PC-3 (cell line): Measurements from ENCODE around the gene OLFM4. TPM values are rescaled to one million over a fixed set of nuclear protein-coding genes. Genes with fewer than 3 reads are reported as not detected.

Source experiments
- ATAC-seq: fragments of 200-7000 bp; cut with Tn5 transposase; 2 replicates; pipeline ENCODE4 v1.9.1; 2020; ENCODE audit warnings: mild to moderate bottlenecking, moderate library complexity
- BruUV-seq: library from RNA; stranded (reverse); fragments of 400-500 nt; replicated peaks from 2 replicates; lab custom pipeline; 2021; lab: Mats Ljungman, UMichigan
- CTCF ChIA-PET: fragments of 300-600 bp; sonication (Branson Sonifier 250); formaldehyde crosslinking; loops from one replicate; lab custom pipeline; 2022; ENCODE audit warnings: antibody characterized with exemption; lab: Charles Lee
- POLR2A ChIA-PET: fragments of 300-600 bp; sonication (Branson Sonifier 250); formaldehyde crosslinking; loops from one replicate; lab custom pipeline; 2022; ENCODE audit warnings: antibody characterized with exemption; ENCODE audit not compliant: unreplicated experiment; lab: Charles Lee
- DNase-seq: peaks from one replicate; pipeline ENCODE4 v3.0.0-alpha.2; 2015
- H2AFZ ChIP-seq: fragments of 300-600 bp; sonication (generic); 2 replicates; pipeline ENCODE4 v1.6.0; 2016; ENCODE audit warnings: antibody characterized with exemption, low read length
- H3F3A ChIP-seq: fragments of 300-600 bp; sonication (generic); one replicate; pipeline ENCODE4 v1.6.0; 2017; ENCODE audit warnings: antibody characterized with exemption, low read length, control low read depth, mild to moderate bottlenecking; ENCODE audit not compliant: unreplicated experiment
- H3K27ac ChIP-seq: fragments of 300-600 bp; sonication (generic); 2 replicates; pipeline ENCODE4 v1.5.1; 2016; ENCODE audit warnings: mild to moderate bottlenecking, low read length
- H3K27me3 ChIP-seq: fragments of 300-600 bp; sonication (generic); 2 replicates; pipeline ENCODE4 v1.6.1; 2016; ENCODE audit warnings: low read length, mixed read lengths
- H3K36me3 ChIP-seq: fragments of 300-600 bp; sonication (generic); 2 replicates; pipeline ENCODE4 v1.6.1; 2016; ENCODE audit warnings: low read depth, mixed run types, low read length, mixed read lengths
- H3K4me1 ChIP-seq: fragments of 300-600 bp; sonication (generic); 2 replicates; pipeline ENCODE4 v1.5.1; 2016; ENCODE audit warnings: low read length; ENCODE audit not compliant: insufficient read depth
- H3K4me2 ChIP-seq: fragments of 300-600 bp; sonication (generic); 2 replicates; pipeline ENCODE4 v1.6.0; 2016; ENCODE audit warnings: low read length
- H3K4me3 ChIP-seq: fragments of 300-600 bp; sonication (generic); 2 replicates; pipeline ENCODE4 v1.5.1; 2016; ENCODE audit warnings: mild to moderate bottlenecking, low read length, mixed read lengths
- H3K79me2 ChIP-seq: fragments of 300-600 bp; sonication (generic); 2 replicates; pipeline ENCODE4 v1.6.1; 2017; ENCODE audit warnings: low read length, mixed read lengths
- H3K9ac ChIP-seq: fragments of 300-600 bp; sonication (generic); 2 replicates; pipeline ENCODE4 v1.6.0; 2016; ENCODE audit warnings: mild to moderate bottlenecking, low read length
- H3K9me2 ChIP-seq: fragments of 300-600 bp; sonication (generic); replicated peaks from 2 replicates; pipeline ENCODE4 v1.6.1; 2016; ENCODE audit warnings: mixed run types, low read length, mixed read lengths
- H3K9me3 ChIP-seq: fragments of 300-600 bp; sonication (generic); 2 replicates; pipeline ENCODE4 v1.6.1; 2016; ENCODE audit warnings: low read length, mixed read lengths
- H4K20me1 ChIP-seq: fragments of 300-600 bp; sonication (generic); 2 replicates; pipeline ENCODE4 v1.6.1; 2016; ENCODE audit warnings: low read length, mixed read lengths
- CTCF ChIP-seq: fragments of 300-600 bp; sonication (generic); conservative IDR thresholded peaks from 2 replicates; pipeline ENCODE4 v1.5.1; 2017; ENCODE audit warnings: antibody characterized with exemption, low read depth, mild to moderate bottlenecking, low read length
- EZH2 ChIP-seq: fragments of 300-600 bp; sonication (generic); IDR thresholded peaks from one replicate; pipeline ENCODE4 v1.6.1; 2017; ENCODE audit warnings: antibody characterized with exemption, mild to moderate bottlenecking, low read length; ENCODE audit not compliant: unreplicated experiment
- EZH2phosphoT487 ChIP-seq: fragments of 300-600 bp; sonication (generic); IDR thresholded peaks from 2 replicates; pipeline ENCODE4 v1.6.1; 2018; ENCODE audit warnings: mild to moderate bottlenecking, antibody characterized with exemption, low read length, borderline replicate concordance
- intact Hi-C: fragments of 100-400 bp; cut with micrococcal nuclease; formaldehyde crosslinking; loops from 2 replicates; pipeline ENCODE4 v1.9.0; 2023
- total RNA-seq: library from RNA; depleted of rRNA; stranded (reverse); fragments of >200 nt; gene quantifications from 2 replicates; pipeline ENCODE4 v1.2.3, GENCODE V29; 2014; rRNA removed

OLFM4 gene
- total RNA-seq, 1 experiment from 2014 or later: not detected

GRCh38 chr13:53100394-53101063 lies 71.9 kb downstream of the OLFM4 start:
- H3F3A ChIP-seq: no peaks in the 10 kb centered on the region
- no peak for ATAC-seq
- ChIA-PET CTCF (no interaction called here), POLR2A (no interaction called here)
- H3K79me2 ChIP-seq: no peaks in the 10 kb centered on the region
- no peak overlapping the region for H3K4me3 ChIP-seq
- H3K27ac ChIP-seq: no peak overlapping the region
- DNase-seq: no peak
- no peak overlapping the region for H2AFZ ChIP-seq
- H3K36me3 ChIP-seq: no peaks in the 10 kb centered on the region
- no peaks in the 10 kb centered on the region for H3K9me3 ChIP-seq
- no peaks in the 10 kb centered on the region for H3K27me3 ChIP-seq
- BruUV-seq: no TSS peak
- no peaks in the 10 kb centered on the region for H4K20me1 ChIP-seq
- H3K9me2 ChIP-seq: no peaks in the 10 kb centered on the region
- H3K4me1 ChIP-seq: no peaks in the 10 kb centered on the region
- no peak for TF ChIP-seq CTCF
- no peak for TF ChIP-seq EZH2
- no peak for TF ChIP-seq EZH2phosphoT487
- no peak overlapping the region for H3K4me2 ChIP-seq
- intact Hi-C loops: no loop called here
- H3K9ac ChIP-seq: no peak overlapping the region

Other genes starting within 250 kb of the OLFM4 start
- gene PCDH8, start 180.2 kb upstream of the OLFM4 start, total RNA-seq: not detected in 2 replicates